Astrocyte (in vitro differentiated cells and primary cell): Measurements from ENCODE around the gene SSBP2. TPM values are rescaled to one million over a fixed set of nuclear protein-coding genes. Genes with fewer than 3 reads are reported as not detected.

Experiments
- DNase-seq: peaks from one replicate; pipeline ENCODE4 v3.0.0-alpha.2; 2010; ENCODE audit warnings: low read depth
- FAIRE-seq: peaks from 2 replicates; lab custom pipeline; 2011; peaks lifted over from hg19 to GRCh38; lab: Jason Lieb, UNC
- H2AFZ ChIP-seq: 2 replicates; pipeline ENCODE4 v1.6.0; 2012; ENCODE audit warnings: low read depth, low read length, inconsistent platforms
- H3K27ac ChIP-seq: 2 replicates; pipeline ENCODE4 v1.5.1; 2011; ENCODE audit warnings: low read depth, low read length, inconsistent platforms
- H3K27me3 ChIP-seq: 2 replicates; pipeline ENCODE4 v1.6.0; 2011; ENCODE audit warnings: low read length, inconsistent platforms; ENCODE audit not compliant: insufficient read depth
- H3K36me3 ChIP-seq: 2 replicates; pipeline ENCODE4 v1.5.1; 2011; ENCODE audit warnings: low read length, inconsistent platforms; ENCODE audit not compliant: insufficient read depth
- H3K4me1 ChIP-seq: 2 replicates; pipeline ENCODE4 v1.5.1; 2011; ENCODE audit warnings: low read length, inconsistent platforms; ENCODE audit not compliant: insufficient read depth
- H3K4me2 ChIP-seq: 2 replicates; pipeline ENCODE4 v1.6.0; 2012; ENCODE audit warnings: low read length, inconsistent platforms
- H3K4me3 ChIP-seq: 2 replicates; pipeline ENCODE4 v1.5.1; 2011; ENCODE audit warnings: low read depth, mild to moderate bottlenecking, low read length, inconsistent platforms; ENCODE audit not compliant: insufficient read depth
- H3K79me2 ChIP-seq: 2 replicates; pipeline ENCODE4 v1.6.0; 2012; ENCODE audit warnings: mild to moderate bottlenecking, low read length, inconsistent platforms; ENCODE audit not compliant: insufficient read depth
- H3K9ac ChIP-seq: 2 replicates; pipeline ENCODE4 v1.6.0; 2012; ENCODE audit warnings: mild to moderate bottlenecking, low read length, inconsistent platforms
- H3K9me3 ChIP-seq: 2 replicates; pipeline ENCODE4 v1.5.1; 2012; ENCODE audit warnings: low read depth, mild to moderate bottlenecking, low read length, inconsistent platforms; ENCODE audit not compliant: insufficient read depth
- H4K20me1 ChIP-seq: 2 replicates; pipeline ENCODE4 v1.6.0; 2012; ENCODE audit warnings: low read length, inconsistent platforms; ENCODE audit not compliant: insufficient read depth
- H3K27ac Mint-ChIP-seq: one replicate; pipeline ENCODE4 v1.8.0; 2021; ENCODE audit warnings: mild to moderate bottlenecking, mixed read lengths; ENCODE audit not compliant: unreplicated experiment
- H3K27me3 Mint-ChIP-seq: one replicate; pipeline ENCODE4 v1.8.0; 2021; ENCODE audit warnings: low read depth, mixed read lengths; ENCODE audit not compliant: unreplicated experiment
- H3K36me3 Mint-ChIP-seq: one replicate; pipeline ENCODE4 v1.8.0; 2021; ENCODE audit warnings: low read depth, mixed read lengths; ENCODE audit not compliant: unreplicated experiment
- H3K4me1 Mint-ChIP-seq: one replicate; pipeline ENCODE4 v1.8.0; 2021; ENCODE audit warnings: low read depth, mixed read lengths; ENCODE audit not compliant: unreplicated experiment
- H3K4me3 Mint-ChIP-seq: one replicate; pipeline ENCODE4 v1.8.0; 2021; ENCODE audit warnings: mild to moderate bottlenecking, moderate library complexity, mixed read lengths; ENCODE audit not compliant: unreplicated experiment
- H3K9me3 Mint-ChIP-seq: one replicate; pipeline ENCODE4 v1.8.0; 2021; ENCODE audit warnings: mild to moderate bottlenecking, mixed read lengths; ENCODE audit not compliant: unreplicated experiment
- CTCF ChIP-seq: IDR thresholded peaks from 2 replicates; pipeline ENCODE4 v1.5.1; 2011; ENCODE audit warnings: low read depth, mild to moderate bottlenecking, inconsistent platforms, low read length, moderate library complexity; ENCODE audit not compliant: insufficient read depth
- EZH2 ChIP-seq: IDR thresholded peaks from 2 replicates; pipeline ENCODE4 v1.6.1; 2012; ENCODE audit warnings: mild to moderate bottlenecking, low read length, inconsistent platforms; ENCODE audit not compliant: insufficient read depth
- total RNA-seq: library from RNA; stranded (reverse); gene quantifications from 2 replicates; pipeline ENCODE4 v1.2.1, GENCODE V29; 2021

The SSBP2 gene
- total RNA-seq, 1 donor from 2014 or later: 59.8 TPM

GRCh38 chr5:81748556-81748955 lies 2.3 kb downstream of the SSBP2 start:
- H3K27ac Mint-ChIP-seq: no peak overlapping the region
- no peaks in the 10 kb centered on the region for H3K9me3 Mint-ChIP-seq

GRCh38 chr5:81747030-81747429 lies 3.9 kb downstream of the SSBP2 start:
- Histone ChIP-seq H3K4me2 (no peak overlapping the region), H3K36me3 (no peaks in the 10 kb centered on the region), H2AFZ (no peak overlapping the region), H4K20me1 (peaks cover 22% of the 10 kb centered on the region), H3K79me2 (peaks cover 6% of the 10 kb centered on the region), H3K9me3 (no peaks in the 10 kb centered on the region), H3K4me3 (no peak overlapping the region), H3K4me1 (peaks cover 11% of the 10 kb centered on the region), H3K9ac (no peak overlapping the region), H3K27me3 (no peaks in the 10 kb centered on the region), H3K27ac (no peak overlapping the region)
- Mint-ChIP-seq H3K4me3 (no peak overlapping the region), H3K9me3 (no peaks in the 10 kb centered on the region), H3K36me3 (peaks cover 1% of the 10 kb centered on the region), H3K4me1 (peaks cover 26% of the 10 kb centered on the region), H3K27me3 (no peaks in the 10 kb centered on the region), H3K27ac (no peak overlapping the region)
- TF ChIP-seq EZH2 (no peak), CTCF (no peak)
- FAIRE-seq (no peak), DNase-seq (no peak)

More at GRCh38 chr5:81748556-81748955, 2.3 kb downstream of the SSBP2 start:
- peak overlapping the region; percentile 86 for H3K4me2 ChIP-seq
- H3K27me3 ChIP-seq: no peaks in the 10 kb centered on the region
- Mint-ChIP-seq H3K4me1 (peaks cover 34% of the 10 kb centered on the region), H3K27me3 (no peaks in the 10 kb centered on the region), H3K36me3 (no peaks in the 10 kb centered on the region), H3K4me3 (peak overlapping the region; percentile 94)
- no peaks in the 10 kb centered on the region for H3K36me3 ChIP-seq
- peaks cover 6% of the 10 kb centered on the region for H3K79me2 ChIP-seq
- no peak overlapping the region for H2AFZ ChIP-seq
- H3K9ac ChIP-seq: peak overlapping the region; percentile 67
- H3K27ac ChIP-seq: no peak overlapping the region
- no peaks in the 10 kb centered on the region for H3K9me3 ChIP-seq
- TF ChIP-seq CTCF: no peak
- no peak for TF ChIP-seq EZH2
- H3K4me1 ChIP-seq: peaks cover 14% of the 10 kb centered on the region
- peaks cover 22% of the 10 kb centered on the region for H4K20me1 ChIP-seq
- FAIRE-seq (no peak), DNase-seq (no peak)
- H3K4me3 ChIP-seq: no peak overlapping the region

- no peak for TF ChIP-seq EZH2
- TF ChIP-seq CTCF: no peak
- FAIRE-seq (no peak), DNase-seq (no peak)
- Histone ChIP-seq H3K4me2 (no peak overlapping the region), H3K36me3 (no peaks in the 10 kb centered on the region), H3K27ac (no peak overlapping the region), H3K4me3 (no peak overlapping the region), H4K20me1 (no peaks in the 10 kb centered on the region), H3K9ac (no peak overlapping the region), H3K4me1 (no peaks in the 10 kb centered on the region), H3K9me3 (no peaks in the 10 kb centered on the region), H3K79me2 (peaks cover 8% of the 10 kb centered on the region), H2AFZ (no peak overlapping the region), H3K27me3 (no peaks in the 10 kb centered on the region)
- no peaks in the 10 kb centered on the region for H3K4me1 Mint-ChIP-seq
- H3K4me3 Mint-ChIP-seq: no peak overlapping the region
- H3K27me3 Mint-ChIP-seq: no peaks in the 10 kb centered on the region
- peaks cover 4% of the 10 kb centered on the region for H3K36me3 Mint-ChIP-seq
- H3K27ac Mint-ChIP-seq: no peak overlapping the region
- H3K9me3 Mint-ChIP-seq: no peaks in the 10 kb centered on the region
Measured at GRCh38 chr5:81740758-81741157, 10.1 kb downstream of the SSBP2 start.
